ENCODE data around the gene C10orf53. TPM values are rescaled to one million over a fixed set of nuclear protein-coding genes. Genes with fewer than 3 reads are reported as not detected.

C10orf53 gene
- polyA plus RNA-seq, 3 donors, result not detected

DNA sequence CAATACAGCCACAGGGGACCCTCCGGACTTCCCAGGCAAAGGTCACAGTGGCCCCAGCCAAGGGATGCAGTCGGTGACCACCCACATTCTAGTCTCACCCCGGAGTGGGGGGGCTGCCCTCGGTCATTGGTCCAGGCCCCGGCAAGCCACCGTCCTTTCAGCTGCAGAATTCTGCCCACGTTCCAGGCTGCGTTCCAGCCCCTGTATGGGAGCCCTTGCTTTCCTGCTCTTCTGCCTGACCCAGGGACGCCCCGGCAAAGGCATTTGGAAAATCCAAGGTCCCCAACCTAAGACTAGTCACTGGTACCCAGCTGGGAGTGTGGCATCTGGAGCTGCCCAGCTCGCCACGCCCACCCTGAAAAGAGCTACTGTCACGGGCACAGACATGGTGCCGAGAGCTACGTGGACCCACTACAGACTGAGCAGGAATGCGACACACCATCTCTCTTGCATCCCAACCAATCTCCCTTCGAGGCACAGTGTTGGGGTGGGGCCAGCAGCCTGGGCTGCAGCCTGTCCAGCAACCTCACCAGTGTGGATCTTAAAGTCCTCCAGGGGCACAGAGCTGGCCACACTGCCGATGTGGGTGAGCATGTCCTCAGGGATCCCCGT lies 64.1 kb downstream of the C10orf53 start:
- no peak overlapping the region for H3K4me2 ChIP-seq (replicated peaks; ENCODE audit: extremely low read depth, low read length, poor library complexity, severe bottlenecking)
- H3K36me3 ChIP-seq (replicated peaks in 1 of 2; ENCODE audit: control insufficient read depth in 1 of 2, insufficient read depth in 2 of 2, low read length in 2 of 2), result no peaks in the 10 kb centered on the region
- H3K9ac ChIP-seq (ENCODE audit: insufficient read depth, low read length, poor library complexity, severe bottlenecking), result no peak overlapping the region
- H3K4me1 ChIP-seq (ENCODE audit: control insufficient read depth in 1 of 2, insufficient read depth in 2 of 2, low read length in 2 of 2), result no peaks in the 10 kb centered on the region
- H3K36me3 Mint-ChIP-seq, result no peaks in the 10 kb centered on the region
- intact Hi-C loops (cut with micrococcal nuclease), result no loop called here
- H2AFZ ChIP-seq (ENCODE audit: insufficient read depth, low read depth, low read length, poor library complexity, severe bottlenecking), result no peak overlapping the region
- no peaks in the 10 kb centered on the region for H3K79me2 ChIP-seq (ENCODE audit: insufficient read depth, low read length)
- no peak overlapping the region for H3K4me3 Mint-ChIP-seq
- H3K9me3 ChIP-seq (replicated peaks in 1 of 2; ENCODE audit: control insufficient read depth in 1 of 2, insufficient read depth in 1 of 2, low read length in 2 of 2), result no peaks in the 10 kb centered on the region
- DNase-seq, result no peak
- H3K27me3 ChIP-seq (ENCODE audit: control insufficient read depth in 2 of 2, insufficient read depth in 2 of 2, low read length in 2 of 2), result no peaks in the 10 kb centered on the region
- H3K27me3 Mint-ChIP-seq (ENCODE audit: low read depth in 3 of 3), result peaks cover 0 to 3% (median 2%) of the 10 kb centered on the region in 3 donors
- H3K4me3 ChIP-seq (replicated peaks in 1 of 3; ENCODE audit: low read depth in 2 of 3, low read length in 3 of 3), result no peak overlapping the region
- H3K9me3 Mint-ChIP-seq, result peaks cover 0 to 3% (median 0%) of the 10 kb centered on the region in 7 donors
- H3K27ac Mint-ChIP-seq, result no peak overlapping the region
- H3K4me1 Mint-ChIP-seq, result no peaks in the 10 kb centered on the region
- TF ChIP-seq CTCF (IDR thresholded peaks at IDR 0.05), result no peak
- H3K27ac ChIP-seq (ENCODE audit: low read depth in 1 of 2, low read length in 2 of 2), result no peak overlapping the region
- 93% methylated on average over 19 of the region's 19 CpGs for WGBS (ENCODE audit: insufficient coverage)
- H4K20me1 ChIP-seq (ENCODE audit: insufficient read depth, low read length), result no peaks in the 10 kb centered on the region

DNA sequence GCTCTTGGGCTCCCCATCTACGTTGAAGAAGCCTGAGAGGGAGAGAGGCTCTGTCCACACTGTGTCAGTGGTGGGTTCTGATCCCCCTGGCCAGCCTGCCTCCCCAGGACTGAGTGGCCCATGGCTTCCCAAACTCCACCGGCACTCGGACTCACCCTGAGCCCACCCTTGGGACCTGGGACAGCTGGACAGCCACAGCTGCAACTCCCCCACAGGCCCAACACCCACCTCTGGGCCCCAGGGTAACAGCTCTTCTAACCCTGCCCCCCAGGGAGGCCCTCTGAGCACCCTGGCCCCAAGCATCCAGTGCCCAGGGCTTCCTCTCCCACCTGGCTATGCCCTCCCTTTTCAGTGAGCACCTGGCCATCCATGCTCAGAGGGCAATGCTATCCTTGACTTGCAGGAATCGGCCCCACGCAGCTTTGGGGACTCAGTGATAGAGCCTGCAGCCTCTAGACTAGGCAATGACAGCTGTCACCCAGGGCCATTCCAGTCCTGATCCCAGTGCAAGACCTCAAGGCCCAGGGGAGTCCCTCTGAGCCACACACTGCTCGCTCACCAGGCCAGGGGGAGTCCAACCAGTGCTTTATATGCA lies 64.7 kb downstream of the C10orf53 start:
- H3K9ac ChIP-seq (ENCODE audit: insufficient read depth, low read length, poor library complexity, severe bottlenecking), result no peak overlapping the region
- intact Hi-C loops (cut with micrococcal nuclease), result no loop called here
- 97% methylated on average over 5 of the region's 6 CpGs for WGBS (ENCODE audit: insufficient coverage)

More for the DNA sequence above, 64.7 kb downstream of the C10orf53 start:
- Histone ChIP-seq H3K9me3 (replicated peaks in 1 of 2; ENCODE audit: control insufficient read depth in 1 of 2, insufficient read depth in 1 of 2, low read length in 2 of 2) (no peaks in the 10 kb centered on the region), H4K20me1 (ENCODE audit: insufficient read depth, low read length) (no peaks in the 10 kb centered on the region), H3K4me3 (replicated peaks in 1 of 3; ENCODE audit: low read depth in 2 of 3, low read length in 3 of 3) (no peak overlapping the region), H3K36me3 (replicated peaks in 1 of 2; ENCODE audit: control insufficient read depth in 1 of 2, insufficient read depth in 2 of 2, low read length in 2 of 2) (no peaks in the 10 kb centered on the region), H2AFZ (ENCODE audit: insufficient read depth, low read depth, low read length, poor library complexity, severe bottlenecking) (no peak overlapping the region), H3K27me3 (ENCODE audit: control insufficient read depth in 2 of 2, insufficient read depth in 2 of 2, low read length in 2 of 2) (no peaks in the 10 kb centered on the region), H3K79me2 (ENCODE audit: insufficient read depth, low read length) (no peaks in the 10 kb centered on the region), H3K4me1 (ENCODE audit: control insufficient read depth in 1 of 2, insufficient read depth in 2 of 2, low read length in 2 of 2) (no peaks in the 10 kb centered on the region), H3K4me2 (replicated peaks; ENCODE audit: extremely low read depth, low read length, poor library complexity, severe bottlenecking) (no peak overlapping the region), H3K27ac (ENCODE audit: low read depth in 1 of 2, low read length in 2 of 2) (no peak overlapping the region)
- no peak for TF ChIP-seq CTCF (IDR thresholded peaks at IDR 0.05)
- Mint-ChIP-seq H3K9me3 (peaks cover 0 to 3% (median 0%) of the 10 kb centered on the region in 7 donors), H3K27me3 (ENCODE audit: low read depth in 3 of 3) (peaks cover 0 to 3% (median 2%) of the 10 kb centered on the region in 3 donors), H3K27ac (no peak overlapping the region), H3K4me3 (no peak overlapping the region), H3K4me1 (no peaks in the 10 kb centered on the region), H3K36me3 (no peaks in the 10 kb centered on the region)
- DNase-seq, result no peak
